CD4-positive, CD25-positive, alpha-beta regulatory T cell (primary cell): ENCODE data around the gene MUC13. TPM values are rescaled to one million over a fixed set of nuclear protein-coding genes. Genes with fewer than 3 reads are reported as not detected.

Source experiments
- ATAC-seq, 2 donors: fragments of 150-1000 bp; cut with Tn5 transposase; one replicate each; pipeline ENCODE4 v1.10.0; 2021; ENCODE audit warnings: low read depth in 2 of 2, moderate number of reproducible peaks in 2 of 2, moderate library complexity in 1 of 2
- DNase-seq, 3 donors: peaks; one replicate each; pipeline versions ENCODE4 v3.0.0 to v3.0.0-alpha.2; 2012 to 2022; ENCODE audit warnings: mixed read lengths in 1 of 3
- H3K27ac ChIP-seq: one replicate; pipeline ENCODE4 v1.7.0; 2013; ENCODE audit warnings: mild to moderate bottlenecking, low read length; ENCODE audit not compliant: insufficient read depth, poor library complexity, severe bottlenecking
- H3K27me3 ChIP-seq: one replicate; pipeline ENCODE4 v1.7.0; 2013; ENCODE audit warnings: low read length; ENCODE audit not compliant: control insufficient read depth, insufficient read depth
- H3K36me3 ChIP-seq: one replicate; pipeline ENCODE4 v1.7.0; 2013; ENCODE audit warnings: mild to moderate bottlenecking, low read length, moderate library complexity; ENCODE audit not compliant: control insufficient read depth, insufficient read depth
- H3K4me1 ChIP-seq: 2 replicates; pipeline ENCODE4 v1.7.0; 2013; ENCODE audit warnings: mild to moderate bottlenecking, low read length; ENCODE audit not compliant: insufficient read depth, control insufficient read depth, poor library complexity, severe bottlenecking
- H3K4me3 ChIP-seq: one replicate; pipeline ENCODE4 v1.7.0; 2013; ENCODE audit warnings: low read depth, mild to moderate bottlenecking, low read length, moderate library complexity
- H3K9me3 ChIP-seq, 2 experiments: 1 replicate in 1 of 2; 2 replicates in 1 of 2; pipeline ENCODE4 v1.7.0; 2013; ENCODE audit warnings: low read length in 2 of 2, mild to moderate bottlenecking in 1 of 2, moderate library complexity in 1 of 2; ENCODE audit not compliant: control insufficient read depth in 2 of 2
- H3K27ac Mint-ChIP-seq, 3 donors: one replicate each; pipeline ENCODE4 v1.8.0; 2020 to 2022; ENCODE audit warnings: mild to moderate bottlenecking in 3 of 3, mixed read lengths in 3 of 3, moderate library complexity in 2 of 3
- H3K27me3 Mint-ChIP-seq: one replicate; pipeline ENCODE4 v1.8.0; 2022; ENCODE audit warnings: mild to moderate bottlenecking, mixed read lengths
- H3K36me3 Mint-ChIP-seq: one replicate; pipeline ENCODE4 v1.8.0; 2020; ENCODE audit warnings: mixed read lengths
- H3K4me1 Mint-ChIP-seq, 4 donors: one replicate each; pipeline ENCODE4 v1.8.0; 2020 to 2022; ENCODE audit warnings: mixed read lengths in 4 of 4, mild to moderate bottlenecking in 1 of 4
- H3K4me3 Mint-ChIP-seq, 4 donors: one replicate each; pipeline ENCODE4 v1.8.0; 2020 to 2022; ENCODE audit warnings: mild to moderate bottlenecking in 4 of 4, mixed read lengths in 4 of 4, moderate library complexity in 3 of 4
- H3K9me3 Mint-ChIP-seq, 7 donors: one replicate each; pipeline ENCODE4 v1.8.0; 2020 to 2022; ENCODE audit warnings: mixed read lengths in 7 of 7, mild to moderate bottlenecking in 3 of 7, moderate library complexity in 2 of 7
- polyA plus RNA-seq, 4 donors: library from polyadenylated mRNA; unstranded; fragments of 300-500 nt; fragmentation: Illumina TruSeq; gene quantifications; one replicate each; pipeline ENCODE4 v1.2.3, GENCODE V29; 2021
- total RNA-seq: library from RNA; stranded (reverse); gene quantifications from one replicate; pipeline ENCODE4 v1.2.3, GENCODE V29; 2022

Gene MUC13
- total and polyA plus RNA-seq, 5 donors from 2014 or later, result 0.49 TPM; not detected in 4

DNA sequence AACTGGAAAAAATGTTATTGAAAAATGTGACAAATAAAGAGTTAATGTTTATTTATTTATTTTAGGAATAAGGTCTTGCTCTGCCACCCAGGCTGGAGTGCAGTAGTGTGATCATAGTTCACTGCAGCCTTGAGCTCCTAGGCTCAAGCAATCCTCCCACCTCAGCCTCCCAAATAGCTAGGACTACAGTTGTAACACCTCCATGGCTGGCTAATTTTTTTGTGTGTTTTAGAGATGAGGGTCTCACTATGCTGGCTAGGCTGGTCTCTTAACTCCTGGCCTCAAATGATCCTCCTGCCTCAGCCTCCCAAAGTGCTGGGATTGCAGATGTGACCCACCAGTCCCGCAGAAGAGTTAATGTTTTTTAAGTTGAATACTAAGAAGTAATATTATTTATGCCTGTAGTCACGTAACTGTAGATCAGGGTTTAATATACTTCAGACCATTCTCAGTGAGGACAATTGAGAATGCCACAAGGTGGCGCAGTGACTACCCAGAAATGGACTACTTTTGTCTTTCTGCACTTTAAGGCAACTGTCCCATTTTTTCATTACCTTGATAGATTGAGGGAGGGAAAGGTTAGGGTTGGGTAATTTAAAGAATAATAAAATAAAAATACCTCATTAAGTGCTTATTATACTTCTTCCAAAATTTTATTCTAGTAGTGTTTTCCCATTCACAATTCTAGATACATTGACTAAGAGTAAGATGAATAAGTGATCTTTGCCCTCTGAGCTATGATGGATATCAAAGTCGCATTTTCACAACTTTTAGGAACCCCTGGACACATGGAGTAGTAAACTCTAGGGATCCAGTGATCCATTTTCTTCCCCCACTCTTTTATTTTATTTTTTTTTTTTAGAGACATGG, 6.0 kb downstream of the MUC13 start:
- Mint-ChIP-seq H3K9me3 (no peaks in the 10 kb centered on the region), H3K4me3 (no peak overlapping the region), H3K27me3 (peaks cover 25% of the 10 kb centered on the region), H3K27ac (no peak overlapping the region), H3K4me1 (peaks cover 0 to 2% (median 0%) of the 10 kb centered on the region in 4 donors), H3K36me3 (no peaks in the 10 kb centered on the region)
- H3K27me3 ChIP-seq, result peaks cover 13% of the 10 kb centered on the region
- H3K27ac ChIP-seq, result no peak overlapping the region
- ATAC-seq (peak in 1 of 2 donors; percentile 56), DNase-seq (peak; percentile 25 to 69 (median 43))
- H3K9me3 ChIP-seq, result no peaks in the 10 kb centered on the region
- no peaks in the 10 kb centered on the region for H3K36me3 ChIP-seq
- H3K4me3 ChIP-seq, result no peak overlapping the region
- H3K4me1 ChIP-seq, result no peaks in the 10 kb centered on the region

- H3K27ac Mint-ChIP-seq, result no peak overlapping the region
- Histone ChIP-seq H3K27ac (no peak overlapping the region), H3K4me3 (no peak overlapping the region), H3K36me3 (no peaks in the 10 kb centered on the region), H3K4me1 (no peaks in the 10 kb centered on the region), H3K9me3 (no peaks in the 10 kb centered on the region), H3K27me3 (peaks cover 22% of the 10 kb centered on the region)
- DNase-seq (no peak), ATAC-seq (no peak)
- H3K4me3 Mint-ChIP-seq, result no peak overlapping the region
- peaks cover 23% of the 10 kb centered on the region for H3K27me3 Mint-ChIP-seq
- no peaks in the 10 kb centered on the region for H3K36me3 Mint-ChIP-seq
- no peaks in the 10 kb centered on the region for H3K9me3 Mint-ChIP-seq
- peaks cover 0 to 2% (median 0%) of the 10 kb centered on the region in 4 donors for H3K4me1 Mint-ChIP-seq
Measured at GRCh38 chr3:124927574-124928045, 6.9 kb downstream of the MUC13 start.

- peaks cover 23% of the 10 kb centered on the region for H3K27me3 Mint-ChIP-seq
- H3K4me1 Mint-ChIP-seq, result peaks cover 0 to 2% (median 0%) of the 10 kb centered on the region in 4 donors
- H3K27ac Mint-ChIP-seq, result no peak overlapping the region
- ATAC-seq, result no peak
- Histone ChIP-seq H3K27me3 (peaks cover 22% of the 10 kb centered on the region), H3K9me3 (no peaks in the 10 kb centered on the region), H3K4me1 (no peaks in the 10 kb centered on the region), H3K4me3 (no peak overlapping the region), H3K36me3 (no peaks in the 10 kb centered on the region), H3K27ac (no peak overlapping the region)
- DNase-seq, result no peak
- no peaks in the 10 kb centered on the region for H3K36me3 Mint-ChIP-seq
- H3K4me3 Mint-ChIP-seq, result no peak overlapping the region
- H3K9me3 Mint-ChIP-seq, result no peaks in the 10 kb centered on the region
Measured at GRCh38 chr3:124926426-124927101, 8.0 kb downstream of the MUC13 start.

- no peaks in the 10 kb centered on the region for H3K4me1 ChIP-seq
- H3K9me3 ChIP-seq, result no peaks in the 10 kb centered on the region
- H3K9me3 Mint-ChIP-seq, result no peaks in the 10 kb centered on the region
- peaks cover 22% of the 10 kb centered on the region for H3K27me3 ChIP-seq
- H3K36me3 ChIP-seq, result no peaks in the 10 kb centered on the region
- H3K4me1 Mint-ChIP-seq, result peaks cover 0 to 2% (median 0%) of the 10 kb centered on the region in 4 donors
- no peak overlapping the region for H3K4me3 Mint-ChIP-seq
- no peak overlapping the region for H3K27ac Mint-ChIP-seq
- DNase-seq (no peak), ATAC-seq (no peak)
- peaks cover 18% of the 10 kb centered on the region for H3K27me3 Mint-ChIP-seq
- H3K27ac ChIP-seq, result no peak overlapping the region
- no peak overlapping the region for H3K4me3 ChIP-seq
- no peaks in the 10 kb centered on the region for H3K36me3 Mint-ChIP-seq
Measured at GRCh38 chr3:124924741-124925140, 9.8 kb downstream of the MUC13 start.

DNA sequence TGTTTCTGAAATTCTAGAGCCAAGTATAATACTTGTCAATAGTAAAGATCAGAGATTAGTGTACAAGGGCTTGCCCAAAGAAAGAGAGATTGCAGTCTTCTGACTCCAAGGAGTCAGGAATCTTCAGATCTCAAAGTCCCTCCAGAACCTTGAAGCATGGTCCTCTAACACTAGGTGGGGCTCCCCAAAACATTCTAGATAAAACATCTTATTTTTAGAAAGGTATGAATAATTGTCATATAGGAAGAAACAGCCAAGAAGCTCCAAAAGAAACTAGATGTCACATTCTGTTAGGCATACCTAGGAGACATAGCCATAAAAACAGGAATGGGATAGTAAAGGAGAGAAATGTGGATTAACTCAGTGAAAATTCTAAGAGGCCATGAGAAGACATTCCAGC, 10.7 kb downstream of the MUC13 start:
- no peak for ATAC-seq
- no peak for DNase-seq
- H3K9me3 Mint-ChIP-seq, result no peaks in the 10 kb centered on the region
- H3K4me1 ChIP-seq, result no peaks in the 10 kb centered on the region
- H3K9me3 ChIP-seq, result no peaks in the 10 kb centered on the region
- H3K27ac Mint-ChIP-seq, result no peak overlapping the region
- H3K4me1 Mint-ChIP-seq, result peaks cover 0 to 2% (median 0%) of the 10 kb centered on the region in 4 donors
- H3K27me3 ChIP-seq, result peaks cover 25% of the 10 kb centered on the region
- H3K27ac ChIP-seq, result no peak overlapping the region
- no peaks in the 10 kb centered on the region for H3K36me3 Mint-ChIP-seq
- H3K4me3 Mint-ChIP-seq, result no peak overlapping the region
- peaks cover 21% of the 10 kb centered on the region for H3K27me3 Mint-ChIP-seq
- no peaks in the 10 kb centered on the region for H3K36me3 ChIP-seq
- H3K4me3 ChIP-seq, result no peak overlapping the region

DNA sequence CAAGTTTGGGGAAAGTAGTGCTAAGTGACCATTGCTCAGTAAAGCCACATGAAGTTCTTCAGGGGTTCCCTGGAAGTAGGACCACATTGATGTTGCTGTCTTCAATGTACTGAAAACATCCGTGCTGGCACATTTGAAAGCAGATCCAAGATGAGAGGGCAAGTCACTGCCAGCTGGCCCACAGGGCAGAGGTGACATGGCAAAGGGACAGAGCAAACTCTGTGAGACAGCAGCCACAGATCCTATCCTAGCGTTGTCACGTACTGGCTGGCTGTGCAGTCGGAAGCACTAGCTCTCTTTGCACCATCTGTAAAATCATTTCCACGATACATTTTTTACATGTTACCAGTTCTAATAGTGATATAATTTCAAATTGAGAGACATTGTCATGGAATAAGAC, 13.8 kb downstream of the MUC13 start:
- H3K4me1 ChIP-seq, result no peaks in the 10 kb centered on the region

GRCh38 chr3:124919756-124920155, 14.8 kb downstream of the MUC13 start:
- H3K9me3 Mint-ChIP-seq, result no peaks in the 10 kb centered on the region
- Histone ChIP-seq H3K9me3 (no peaks in the 10 kb centered on the region), H3K4me3 (no peak overlapping the region), H3K27ac (no peak overlapping the region), H3K36me3 (no peaks in the 10 kb centered on the region), H3K4me1 (no peaks in the 10 kb centered on the region), H3K27me3 (peaks cover 18% of the 10 kb centered on the region)
- no peak for ATAC-seq
- no peak overlapping the region for H3K27ac Mint-ChIP-seq
- H3K27me3 Mint-ChIP-seq, result peaks cover 24% of the 10 kb centered on the region
- no peaks in the 10 kb centered on the region for H3K36me3 Mint-ChIP-seq
- H3K4me3 Mint-ChIP-seq, result no peak overlapping the region
- no peak for DNase-seq
- H3K4me1 Mint-ChIP-seq, result no peaks in the 10 kb centered on the region

More for the DNA sequence above, 13.8 kb downstream of the MUC13 start:
- no peaks in the 10 kb centered on the region for H3K36me3 Mint-ChIP-seq
- no peak overlapping the region for H3K4me3 Mint-ChIP-seq
- ATAC-seq (no peak), DNase-seq (no peak)
- H3K4me1 Mint-ChIP-seq, result no peaks in the 10 kb centered on the region
- H3K27ac Mint-ChIP-seq, result no peak overlapping the region
- peaks cover 21% of the 10 kb centered on the region for H3K27me3 ChIP-seq
- no peaks in the 10 kb centered on the region for H3K9me3 ChIP-seq
- H3K4me3 ChIP-seq, result no peak overlapping the region
- H3K9me3 Mint-ChIP-seq, result no peaks in the 10 kb centered on the region
- no peak overlapping the region for H3K27ac ChIP-seq
- peaks cover 25% of the 10 kb centered on the region for H3K27me3 Mint-ChIP-seq
- no peaks in the 10 kb centered on the region for H3K36me3 ChIP-seq
